Mesenchymal stem cell (in vitro differentiated cells and primary cell): Measurements from ENCODE around the gene HOXA7.

Source experiments
- DNase-seq: peaks from one replicate; pipeline ENCODE4 v3.0.0-alpha.2; 2013
- H2AFZ ChIP-seq: one replicate; pipeline ENCODE4 v1.6.1; 2013; ENCODE audit warnings: low read depth, mild to moderate bottlenecking, control low read depth, inconsistent platforms, low read length, moderate library complexity
- H2AK5ac ChIP-seq: 2 replicates; pipeline ENCODE4 v1.6.1; 2013; ENCODE audit warnings: low read length, moderate library complexity, mild to moderate bottlenecking, inconsistent platforms; ENCODE audit not compliant: severe bottlenecking
- H2BK120ac ChIP-seq: one replicate; pipeline ENCODE4 v1.6.1; 2013; ENCODE audit warnings: low read depth, mild to moderate bottlenecking, inconsistent platforms, low read length, moderate library complexity
- H2BK12ac ChIP-seq, 2 experiments: one replicate each; pipeline ENCODE4 v1.6.1; 2013; ENCODE audit warnings: inconsistent platforms in 2 of 2, low read length in 2 of 2, mild to moderate bottlenecking in 2 of 2, moderate library complexity in 2 of 2, control low read depth in 1 of 2
- H2BK15ac ChIP-seq: one replicate; pipeline ENCODE4 v1.6.1; 2013; ENCODE audit warnings: mild to moderate bottlenecking, low read depth, inconsistent platforms; ENCODE audit not compliant: poor library complexity, severe bottlenecking
- H2BK5ac ChIP-seq: 2 replicates; pipeline ENCODE4 v1.6.1; 2013; ENCODE audit warnings: low read depth, mild to moderate bottlenecking, low read length, control low read depth, inconsistent platforms; ENCODE audit not compliant: poor library complexity, severe bottlenecking
- H3K14ac ChIP-seq, 2 experiments: one replicate each; pipeline ENCODE4 v1.6.1; 2013; ENCODE audit warnings: inconsistent platforms in 2 of 2, low read length in 2 of 2, control low read depth in 1 of 2, mild to moderate bottlenecking in 1 of 2, moderate library complexity in 1 of 2
- H3K18ac ChIP-seq, 2 experiments: one replicate each; pipeline ENCODE4 v1.6.1; 2013; ENCODE audit warnings: inconsistent platforms in 2 of 2, low read length in 2 of 2, control low read depth in 1 of 2, low read depth in 1 of 2, mild to moderate bottlenecking in 1 of 2
- H3K23ac ChIP-seq, 2 experiments: one replicate each; pipeline ENCODE4 v1.6.1; 2013; ENCODE audit warnings: inconsistent platforms in 2 of 2, low read length in 2 of 2, mild to moderate bottlenecking in 2 of 2, moderate library complexity in 2 of 2, control low read depth in 1 of 2
- H3K27ac ChIP-seq: 2 replicates; pipeline ENCODE4 v1.5.1; 2013; ENCODE audit warnings: mild to moderate bottlenecking, moderate library complexity, low read length, control low read depth, inconsistent platforms; ENCODE audit not compliant: poor library complexity, severe bottlenecking
- H3K27me3 ChIP-seq, 2 experiments: 2 replicates each; pipeline versions ENCODE4 v1.6.1 to v1.7.0; 2013; ENCODE audit warnings: low read length in 2 of 2, mild to moderate bottlenecking in 2 of 2, moderate library complexity in 2 of 2, control low read depth in 1 of 2, inconsistent platforms in 1 of 2; ENCODE audit not compliant: control insufficient read depth in 1 of 2, insufficient read depth in 1 of 2
- H3K36me3 ChIP-seq, 2 experiments: 2 replicates each; pipeline versions ENCODE4 v1.6.1 to v1.7.0; 2013; ENCODE audit warnings: low read length in 2 of 2, control low read depth in 1 of 2, inconsistent platforms in 1 of 2, low read depth in 1 of 2, mild to moderate bottlenecking in 1 of 2; ENCODE audit not compliant: insufficient read depth in 2 of 2, control insufficient read depth in 1 of 2
- H3K4ac ChIP-seq, 2 experiments: one replicate each; pipeline ENCODE4 v1.6.1; 2013; ENCODE audit warnings: inconsistent platforms in 2 of 2, low read length in 2 of 2, mild to moderate bottlenecking in 2 of 2, moderate library complexity in 2 of 2, control low read depth in 1 of 2, low read depth in 1 of 2
- H3K4me1 ChIP-seq: 2 replicates; pipeline ENCODE4 v1.6.1; 2013; ENCODE audit warnings: low read depth, low read length, control low read depth; ENCODE audit not compliant: control insufficient read depth, insufficient read depth
- H3K4me2 ChIP-seq: 2 replicates; pipeline ENCODE4 v1.6.1; 2013; ENCODE audit warnings: low read length, mild to moderate bottlenecking, inconsistent platforms; ENCODE audit not compliant: poor library complexity, severe bottlenecking
- H3K4me3 ChIP-seq, 2 experiments: 2 replicates each; pipeline versions ENCODE4 v1.5.1 to v1.7.0; 2013; ENCODE audit warnings: low read length in 2 of 2, mild to moderate bottlenecking in 2 of 2, control low read depth in 1 of 2, low read depth in 1 of 2; ENCODE audit not compliant: insufficient read depth in 1 of 2
- H3K79me1 ChIP-seq: replicated peaks from 2 replicates; pipeline ENCODE4 v1.6.1; 2013; ENCODE audit warnings: mild to moderate bottlenecking, control low read depth, low read length, inconsistent platforms; ENCODE audit not compliant: poor library complexity, severe bottlenecking
- H3K9ac ChIP-seq: 2 replicates; pipeline ENCODE4 v1.7.0; 2013; ENCODE audit warnings: mild to moderate bottlenecking, low read length, moderate library complexity
- H3K9me3 ChIP-seq: 2 replicates; pipeline ENCODE4 v1.7.0; 2013; ENCODE audit warnings: mild to moderate bottlenecking, low read length; ENCODE audit not compliant: control insufficient read depth
- H4K8ac ChIP-seq: one replicate; pipeline ENCODE4 v1.6.1; 2013; ENCODE audit warnings: inconsistent platforms, mild to moderate bottlenecking, low read length, moderate library complexity
- H4K91ac ChIP-seq: one replicate; pipeline ENCODE4 v1.6.1; 2013; ENCODE audit warnings: mild to moderate bottlenecking, low read length, inconsistent platforms
- WGBS: methylation state at CpG from one replicate; pipeline ENCODE4 v1.1.7; 2013; ENCODE audit warnings: mixed read lengths; 5-methylcytosine and 5-hydroxymethylcytosine counted together

HOXA7 gene

DNA sequence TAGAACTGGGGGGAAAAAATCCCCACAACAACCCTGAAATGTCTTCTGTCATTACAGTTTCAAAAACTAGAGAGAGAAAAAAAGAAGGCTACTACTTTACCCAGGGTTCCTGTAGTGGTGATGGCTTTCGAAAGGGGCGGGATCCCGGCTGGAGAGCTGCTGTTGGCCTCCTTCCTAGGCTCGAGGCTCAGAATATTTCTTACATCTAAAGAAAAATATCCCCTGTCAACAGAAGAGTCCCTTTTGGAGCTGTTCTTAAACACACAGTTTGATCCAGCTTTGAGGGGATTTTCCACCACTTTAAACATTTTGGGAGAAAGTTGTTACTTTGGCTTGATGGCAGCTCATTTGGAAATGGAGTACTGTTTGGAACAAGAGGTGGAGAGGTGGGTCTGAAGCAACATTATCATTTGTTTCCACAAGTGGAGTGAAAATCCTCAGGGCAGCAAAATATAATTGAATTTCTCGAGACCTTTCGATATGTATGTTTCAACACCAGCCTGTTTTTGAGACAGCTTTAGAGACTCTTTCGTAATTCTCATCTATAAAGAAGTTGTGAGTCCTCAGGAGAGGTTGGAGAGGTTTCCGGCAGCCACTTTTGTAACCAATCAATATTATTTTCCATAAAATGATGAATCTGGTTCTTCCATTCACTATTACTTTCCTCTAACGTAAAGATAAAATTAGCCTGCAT is 38.4 kb upstream of the HOXA7 start:
- 75% methylated on average over 9 of the region's 9 CpGs for WGBS
- Histone ChIP-seq H3K14ac (no peak overlapping the region), H3K4me1 (peaks cover 24% of the 10 kb centered on the region), H3K27me3 (peaks cover 69 to 80% of the 10 kb centered on the region in 2 experiments), H3K27ac (no peak overlapping the region), H3K18ac (no peak overlapping the region), H2BK15ac (no peak overlapping the region), H2BK12ac (no peak overlapping the region), H3K23ac (no peak overlapping the region), H4K8ac (no peak overlapping the region), H3K9ac (no peak overlapping the region), H2BK5ac (no peak overlapping the region), H3K4me3 (no peak overlapping the region), H2BK120ac (no peak overlapping the region), H3K79me1 (peaks cover 3% of the 10 kb centered on the region), H3K4ac (no peak overlapping the region), H4K91ac (no peak overlapping the region), H2AK5ac (no peak overlapping the region), H3K9me3 (no peaks in the 10 kb centered on the region), H3K4me2 (no peak overlapping the region), H2AFZ (no peak overlapping the region), H3K36me3 (peaks cover 0 to 3% of the 10 kb centered on the region in 2 experiments)
- DNase-seq: no peak

DNA sequence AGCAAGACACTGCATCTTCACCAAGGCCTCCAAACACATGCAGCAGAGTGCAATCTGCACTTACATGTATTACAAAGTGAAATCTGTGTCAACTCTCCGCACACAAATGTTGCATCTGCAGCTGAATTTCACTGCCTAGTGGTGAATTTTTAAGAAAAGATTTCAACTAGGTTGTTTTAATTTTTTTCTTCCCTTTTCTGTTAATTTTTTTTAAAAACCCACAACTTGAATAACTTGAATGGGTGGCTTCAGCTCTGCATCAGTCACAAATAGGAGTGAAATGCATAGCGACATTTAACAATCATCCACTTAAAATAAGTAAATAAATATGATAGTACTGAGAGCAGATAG is 37.5 kb upstream of the HOXA7 start:
- Histone ChIP-seq H3K4me1 (peaks cover 27% of the 10 kb centered on the region), H3K9me3 (no peaks in the 10 kb centered on the region), H2AK5ac (no peak overlapping the region), H3K27me3 (peaks cover 65 to 86% of the 10 kb centered on the region in 2 experiments), H3K9ac (no peak overlapping the region), H3K36me3 (peaks cover 0 to 3% of the 10 kb centered on the region in 2 experiments), H4K91ac (no peak overlapping the region), H3K4me3 (no peak overlapping the region), H3K23ac (no peak overlapping the region), H2BK5ac (no peak overlapping the region), H2BK12ac (no peak overlapping the region), H3K27ac (no peak overlapping the region), H4K8ac (no peak overlapping the region), H2BK15ac (no peak overlapping the region), H3K18ac (no peak overlapping the region), H3K4ac (no peak overlapping the region), H3K4me2 (no peak overlapping the region), H3K14ac (no peak overlapping the region), H2AFZ (no peak overlapping the region), H3K79me1 (peaks cover 3% of the 10 kb centered on the region), H2BK120ac (no peak overlapping the region)
- no peak for DNase-seq
- WGBS: 40% methylated on average over 1 of the region's 2 CpGs

GRCh38 chr7:27193335-27194001 is 37.0 kb upstream of the HOXA7 start:
- Histone ChIP-seq H3K4me2 (peak overlapping the region; percentile 80), H3K23ac (peak overlapping the region in 1 of 2 experiments; percentile 2), H3K4ac (no peak overlapping the region), H3K27ac (no peak overlapping the region), H3K9ac (peak overlapping the region; percentile 78), H3K4me3 (peak overlapping the region in 1 of 2 experiments; percentile 65), H2BK12ac (no peak overlapping the region), H3K27me3 (peaks cover 60 to 86% of the 10 kb centered on the region in 2 experiments), H2AFZ (no peak overlapping the region), H3K79me1 (peaks cover 3% of the 10 kb centered on the region), H3K14ac (no peak overlapping the region), H2AK5ac (no peak overlapping the region), H3K4me1 (peaks cover 24% of the 10 kb centered on the region), H4K91ac (no peak overlapping the region), H4K8ac (no peak overlapping the region), H2BK15ac (no peak overlapping the region), H3K9me3 (no peaks in the 10 kb centered on the region), H2BK5ac (no peak overlapping the region), H2BK120ac (no peak overlapping the region), H3K18ac (no peak overlapping the region), H3K36me3 (peaks cover 0 to 3% of the 10 kb centered on the region in 2 experiments)
- 20% methylated on average over 27 of the region's 29 CpGs for WGBS
- no peak for DNase-seq

DNA sequence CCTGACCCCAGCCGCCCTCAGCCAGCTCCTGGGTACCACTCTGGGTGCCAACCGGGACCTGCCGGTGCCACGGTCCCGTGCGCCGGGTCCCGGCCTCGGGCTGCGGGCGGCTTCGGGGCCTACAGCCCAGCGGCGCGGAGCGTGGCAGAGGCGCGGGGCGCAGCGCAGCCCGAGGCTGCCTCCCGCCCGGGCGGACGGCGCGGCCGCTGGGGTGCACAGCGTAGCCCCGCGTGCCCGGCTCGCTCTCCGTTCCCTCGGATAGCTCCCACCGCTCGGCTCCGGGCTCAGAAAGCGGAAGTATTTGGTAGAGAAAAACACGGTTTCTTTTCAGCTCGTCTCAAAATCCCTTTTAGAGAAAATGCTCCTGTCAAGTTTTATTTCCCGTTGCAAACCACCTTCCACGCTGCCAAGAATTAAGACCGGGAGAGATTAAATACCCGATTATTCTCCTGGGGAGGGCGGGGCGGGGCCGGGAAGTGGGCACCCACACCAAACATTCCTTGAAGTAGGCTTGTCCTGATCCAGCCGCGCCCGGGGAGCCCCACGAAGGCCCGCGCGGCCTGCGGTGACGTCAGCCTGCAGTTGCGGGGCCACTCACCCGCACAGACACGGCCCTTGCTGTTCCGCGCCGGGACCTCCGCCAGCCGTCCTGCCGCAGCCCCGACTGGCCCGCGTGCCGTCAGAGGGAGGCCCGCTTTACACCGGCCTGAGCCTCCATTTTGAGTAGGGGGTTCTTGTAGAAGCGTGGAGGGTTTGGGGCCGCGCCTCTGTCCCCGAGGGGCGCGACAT is 36.3 kb upstream of the HOXA7 start:
- Histone ChIP-seq H2AFZ (no peak overlapping the region), H3K9me3 (no peaks in the 10 kb centered on the region), H2BK12ac (no peak overlapping the region), H3K14ac (no peak overlapping the region), H3K23ac (peak overlapping the region; percentile 2 to 51), H3K4me3 (peak overlapping the region; percentile 48 to 65), H2AK5ac (no peak overlapping the region), H2BK5ac (no peak overlapping the region), H3K27ac (no peak overlapping the region), H3K27me3 (peaks cover 53 to 83% of the 10 kb centered on the region in 2 experiments), H3K18ac (no peak overlapping the region), H2BK15ac (no peak overlapping the region), H3K36me3 (peaks cover 0 to 3% of the 10 kb centered on the region in 2 experiments), H3K4ac (no peak overlapping the region), H3K4me2 (peak overlapping the region; percentile 80), H3K79me1 (peaks cover 3% of the 10 kb centered on the region), H4K91ac (no peak overlapping the region), H3K9ac (peak overlapping the region; percentile 78), H4K8ac (no peak overlapping the region), H2BK120ac (no peak overlapping the region), H3K4me1 (peaks cover 24% of the 10 kb centered on the region)
- no peak for DNase-seq
- WGBS: 19% methylated on average over 75 of the region's 78 CpGs
